IPS DF 6.9 (cell line): Measurements from ENCODE around the gene PID1.

Experiments
- DNase-seq: peaks from one replicate; pipeline ENCODE4 v3.0.0-alpha.2; 2013; ENCODE audit warnings: low read depth, low spot score
- H3K27ac ChIP-seq: one replicate; pipeline ENCODE4 v1.5.1; 2013; ENCODE audit warnings: low read length, control low read depth
- H3K27me3 ChIP-seq: 2 replicates; pipeline ENCODE4 v1.6.1; 2013; ENCODE audit warnings: mild to moderate bottlenecking, low read length; ENCODE audit not compliant: control insufficient read depth, insufficient read depth
- H3K36me3 ChIP-seq: 2 replicates; pipeline ENCODE4 v1.6.1; 2013; ENCODE audit warnings: low read length; ENCODE audit not compliant: control insufficient read depth, insufficient read depth
- H3K4me1 ChIP-seq: 2 replicates; pipeline ENCODE4 v1.6.1; 2013; ENCODE audit warnings: low read length; ENCODE audit not compliant: control insufficient read depth, insufficient read depth
- H3K4me3 ChIP-seq: 2 replicates; pipeline ENCODE4 v1.5.1; 2013; ENCODE audit warnings: mild to moderate bottlenecking, low read length
- H3K9me3 ChIP-seq: 2 replicates; pipeline ENCODE4 v1.6.1; 2013; ENCODE audit warnings: low read length, inconsistent platforms; ENCODE audit not compliant: control insufficient read depth, insufficient read depth
- WGBS: extraction: QIAGEN DNeasy Blood & Tissue Kit; methylation state at CpG from one replicate; pipeline ENCODE4 v1.1.7; 2013; ENCODE audit warnings: mixed read lengths, missing lambda C conversion rate; ENCODE audit not compliant: insufficient read length, insufficient coverage; 5-methylcytosine and 5-hydroxymethylcytosine counted together

Gene PID1

DNA sequence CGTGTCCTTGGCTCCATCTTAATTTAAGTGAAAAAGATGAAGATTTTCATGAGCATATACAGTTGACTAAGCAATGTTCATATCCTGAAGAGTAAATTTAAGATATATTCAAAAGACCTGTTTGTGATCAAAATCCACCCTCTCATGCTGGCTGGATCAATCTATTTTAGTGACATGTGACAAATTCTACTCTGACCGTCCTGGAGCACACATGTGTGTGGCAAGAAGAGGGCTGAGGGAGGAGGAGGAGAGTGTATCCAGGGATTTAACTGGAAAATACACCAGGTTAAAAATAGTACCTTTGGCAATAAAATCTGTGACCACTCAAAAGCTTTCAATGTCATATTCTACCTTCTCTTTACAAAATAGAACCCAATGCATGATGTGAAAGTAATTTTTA, 228.7 kb downstream of the PID1 start:
- Histone ChIP-seq H3K4me3 (no peak overlapping the region), H3K27me3 (no peaks in the 10 kb centered on the region), H3K27ac (no peak overlapping the region), H3K36me3 (no peaks in the 10 kb centered on the region), H3K9me3 (no peaks in the 10 kb centered on the region), H3K4me1 (no peaks in the 10 kb centered on the region)
- no CpG with 5 or more reads among the region's 2 CpGs for WGBS
- no peak for DNase-seq

DNA sequence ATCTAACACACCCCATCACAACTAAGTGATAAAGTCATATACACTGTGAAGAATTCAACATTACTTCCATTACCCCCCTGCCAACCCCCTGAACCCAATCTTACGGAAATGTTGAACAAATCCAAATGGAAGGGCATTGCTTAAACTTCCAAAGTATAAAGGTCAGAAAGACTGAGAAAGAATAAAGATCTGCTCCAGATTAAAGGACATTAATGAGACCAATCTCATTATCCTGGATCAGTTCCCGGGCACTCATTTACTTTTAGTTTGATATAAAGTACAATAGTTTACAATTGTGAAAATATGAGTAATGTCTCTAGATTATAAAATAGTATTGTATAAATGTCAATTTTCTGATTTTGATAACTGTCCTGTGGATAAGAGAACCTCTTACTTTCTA, 229.4 kb downstream of the PID1 start:
- DNase-seq = no peak
- no peak overlapping the region for H3K27ac ChIP-seq
- no peak overlapping the region for H3K4me3 ChIP-seq
- H3K9me3 ChIP-seq = no peaks in the 10 kb centered on the region
- no peaks in the 10 kb centered on the region for H3K4me1 ChIP-seq
- no peaks in the 10 kb centered on the region for H3K27me3 ChIP-seq
- no CpG with 5 or more reads among the region's 2 CpGs for WGBS
- H3K36me3 ChIP-seq = no peaks in the 10 kb centered on the region

DNA sequence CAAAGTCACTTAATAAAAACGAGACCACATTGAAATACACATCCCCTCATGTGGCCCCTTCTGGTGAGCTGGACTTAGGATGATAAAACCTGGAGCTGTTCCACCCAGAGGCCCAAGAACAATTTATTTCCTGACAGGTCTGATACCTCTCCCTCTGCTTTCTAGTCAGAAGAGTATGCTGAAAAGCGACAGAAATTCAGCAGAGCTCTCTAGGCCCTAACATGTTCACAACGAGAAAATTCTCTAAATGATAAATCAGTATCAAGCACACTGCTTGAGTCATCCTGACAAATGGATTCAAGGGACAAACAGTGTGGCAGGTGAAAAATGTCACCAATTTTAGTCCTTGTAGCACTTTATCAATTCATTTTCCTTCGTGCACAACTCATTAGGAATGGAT, 233.5 kb downstream of the PID1 start:
- DNase-seq = no peak
- no CpG with 5 or more reads among the region's 4 CpGs for WGBS

DNA sequence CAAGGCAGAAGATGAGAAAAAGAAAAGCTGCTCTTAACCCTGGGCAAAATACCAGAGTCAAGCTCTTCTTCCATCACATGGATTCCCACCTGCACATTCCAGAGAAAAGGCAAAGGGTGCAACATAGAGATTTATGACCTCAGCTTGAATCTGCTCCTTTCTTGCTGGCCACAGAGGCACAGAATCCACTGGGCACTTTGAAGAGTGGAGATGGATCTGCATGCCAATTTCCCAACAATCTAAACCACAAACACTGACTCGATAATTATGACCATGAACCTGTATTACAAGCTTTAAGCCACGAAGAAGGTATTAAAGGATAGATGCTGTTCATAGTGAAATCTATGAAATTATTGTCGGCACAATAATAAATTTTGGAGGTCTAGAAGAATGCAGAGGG, 237.3 kb downstream of the PID1 start:
- DNase-seq = no peak
- Histone ChIP-seq H3K4me3 (no peak overlapping the region), H3K36me3 (no peaks in the 10 kb centered on the region), H3K27me3 (no peaks in the 10 kb centered on the region), H3K4me1 (no peaks in the 10 kb centered on the region), H3K9me3 (no peaks in the 10 kb centered on the region), H3K27ac (no peak overlapping the region)
- no CpG with 5 or more reads among the region's 3 CpGs for WGBS

More for the DNA sequence above, 233.5 kb downstream of the PID1 start:
- no peaks in the 10 kb centered on the region for H3K27me3 ChIP-seq
- H3K4me1 ChIP-seq = no peaks in the 10 kb centered on the region
- H3K27ac ChIP-seq = no peak overlapping the region
- no peak overlapping the region for H3K4me3 ChIP-seq
- no peaks in the 10 kb centered on the region for H3K36me3 ChIP-seq
- H3K9me3 ChIP-seq = no peaks in the 10 kb centered on the region

DNA sequence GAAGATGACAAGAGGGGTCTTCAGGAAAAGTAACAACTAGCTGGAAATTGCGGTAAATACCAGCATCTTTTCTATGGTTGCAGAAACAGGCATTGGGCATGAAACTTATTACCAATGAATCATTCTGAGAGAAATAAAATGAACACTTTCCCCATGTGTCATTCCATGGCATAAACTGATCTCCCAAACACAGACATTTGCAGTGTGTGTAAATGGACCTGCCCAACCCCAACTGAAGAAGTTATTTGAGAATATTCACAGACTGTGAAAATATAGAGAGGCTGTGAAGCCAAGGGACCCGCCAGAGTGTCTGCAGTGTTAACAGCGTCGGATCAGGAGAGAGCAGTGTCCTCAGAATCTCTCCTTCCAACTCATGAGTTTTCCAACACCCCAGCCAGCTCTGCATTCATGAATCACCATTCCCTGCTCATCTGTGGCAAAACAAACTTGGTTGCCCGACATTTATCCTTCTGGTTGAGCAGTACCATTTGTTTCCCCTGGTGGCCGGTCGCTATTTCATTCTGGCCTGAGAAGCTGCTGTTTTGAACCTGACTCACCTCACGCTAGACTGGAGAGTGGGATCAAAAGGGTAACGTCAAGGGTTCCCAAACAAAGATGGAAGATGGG, 238.4 kb downstream of the PID1 start:
- Histone ChIP-seq H3K9me3 (no peaks in the 10 kb centered on the region), H3K36me3 (no peaks in the 10 kb centered on the region), H3K4me1 (no peaks in the 10 kb centered on the region), H3K27ac (no peak overlapping the region), H3K27me3 (no peaks in the 10 kb centered on the region), H3K4me3 (no peak overlapping the region)
- no peak for DNase-seq
- WGBS = no CpG with 5 or more reads among the region's 9 CpGs

DNA sequence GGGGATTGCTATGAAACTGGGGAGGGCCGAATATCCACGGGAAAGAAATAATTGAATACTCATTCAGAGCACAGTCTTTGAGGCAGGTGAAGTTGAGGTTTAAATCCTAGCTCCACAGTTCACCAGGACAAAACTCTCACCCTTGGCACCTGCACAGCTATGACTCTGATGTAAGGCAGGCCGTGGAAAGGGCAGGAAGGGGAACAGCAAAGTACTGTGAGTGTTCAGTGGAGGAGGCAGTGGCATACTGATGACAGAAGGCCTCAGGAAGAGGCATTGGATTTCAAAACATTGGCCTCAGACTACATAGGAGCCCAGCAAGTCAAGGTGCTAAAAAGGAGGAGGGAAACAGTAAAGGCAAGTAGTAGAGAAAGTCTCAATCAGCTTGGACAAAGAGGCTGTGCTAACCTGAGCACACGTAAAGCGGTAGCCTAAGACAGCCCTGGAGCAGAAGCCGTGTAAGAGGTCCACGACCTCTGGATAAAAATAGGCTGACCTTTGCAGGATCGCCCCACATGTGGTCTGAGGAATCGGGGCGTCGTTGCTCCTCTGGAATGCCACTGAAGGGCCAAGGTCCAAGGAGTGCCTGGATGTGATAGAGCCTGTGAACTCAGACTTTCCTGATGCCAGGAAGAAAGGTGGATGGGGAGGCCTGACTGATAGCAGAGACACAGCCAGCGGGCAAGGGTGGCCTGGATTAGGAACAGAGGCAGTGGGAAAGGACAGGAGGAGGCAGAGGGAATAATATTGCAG, 243.6 kb downstream of the PID1 start:
- Histone ChIP-seq H3K4me3 (no peak overlapping the region), H3K9me3 (no peaks in the 10 kb centered on the region), H3K36me3 (no peaks in the 10 kb centered on the region), H3K27ac (no peak overlapping the region), H3K4me1 (no peaks in the 10 kb centered on the region), H3K27me3 (no peaks in the 10 kb centered on the region; the same call in 1 of the 2 replicates)
- WGBS = no CpG with 5 or more reads among the region's 12 CpGs
- DNase-seq = no peak

DNA sequence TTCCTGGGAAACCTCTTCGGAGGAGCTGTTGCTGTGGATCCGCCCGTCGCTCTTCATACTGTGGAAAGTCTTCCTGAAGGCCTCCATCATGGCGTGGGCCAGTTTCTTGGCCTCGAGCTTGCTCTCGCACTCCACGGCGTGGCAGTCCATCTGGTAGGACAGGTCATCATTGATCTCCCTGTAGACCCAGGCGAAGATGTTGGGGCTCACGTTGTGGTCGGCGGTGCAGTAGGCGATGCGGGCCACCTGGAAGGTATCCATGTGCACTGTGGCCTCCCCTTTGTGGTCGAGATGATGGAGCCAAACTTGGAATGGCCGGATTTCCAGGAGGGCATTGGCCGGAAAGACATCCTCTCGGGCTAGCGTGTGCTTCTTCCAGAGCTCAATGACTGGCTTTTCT, 245.4 kb downstream of the PID1 start:
- no peak overlapping the region for H3K4me3 ChIP-seq
- WGBS = no CpG with 5 or more reads among the region's 20 CpGs
- DNase-seq = no peak
- H3K36me3 ChIP-seq = no peaks in the 10 kb centered on the region
- no peak overlapping the region for H3K27ac ChIP-seq
- no peaks in the 10 kb centered on the region; the same call in 1 of the 2 replicates for H3K27me3 ChIP-seq
- H3K4me1 ChIP-seq = no peaks in the 10 kb centered on the region
- H3K9me3 ChIP-seq = no peaks in the 10 kb centered on the region

DNA sequence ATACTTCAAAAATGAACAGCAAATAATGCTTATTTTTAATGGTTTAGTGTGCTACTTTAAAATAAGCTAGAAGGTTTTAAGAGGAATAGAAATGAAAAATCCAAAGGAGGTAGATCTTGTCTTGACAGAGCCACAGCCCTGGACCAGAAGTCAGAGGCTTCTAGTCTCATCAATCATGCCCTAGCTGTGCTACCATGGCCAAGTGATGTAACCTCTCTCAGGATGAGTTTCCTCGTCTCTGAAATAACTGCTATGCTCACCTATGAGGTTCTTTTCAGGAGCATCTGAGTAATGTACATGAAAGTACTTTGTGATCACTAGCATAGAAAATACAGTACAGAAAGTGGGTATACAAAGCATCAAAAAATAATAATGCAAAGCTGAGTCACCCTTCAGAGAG, 248.4 kb downstream of the PID1 start:
- H3K27ac ChIP-seq = no peak overlapping the region
- WGBS = no CpG with 5 or more reads among the region's 1 CpG
- no peaks in the 10 kb centered on the region for H3K4me1 ChIP-seq
- H3K9me3 ChIP-seq = no peaks in the 10 kb centered on the region
- no peak for DNase-seq
- H3K36me3 ChIP-seq = no peaks in the 10 kb centered on the region
- no peaks in the 10 kb centered on the region; the same call in 1 of the 2 replicates for H3K27me3 ChIP-seq
- H3K4me3 ChIP-seq = no peak overlapping the region

DNA sequence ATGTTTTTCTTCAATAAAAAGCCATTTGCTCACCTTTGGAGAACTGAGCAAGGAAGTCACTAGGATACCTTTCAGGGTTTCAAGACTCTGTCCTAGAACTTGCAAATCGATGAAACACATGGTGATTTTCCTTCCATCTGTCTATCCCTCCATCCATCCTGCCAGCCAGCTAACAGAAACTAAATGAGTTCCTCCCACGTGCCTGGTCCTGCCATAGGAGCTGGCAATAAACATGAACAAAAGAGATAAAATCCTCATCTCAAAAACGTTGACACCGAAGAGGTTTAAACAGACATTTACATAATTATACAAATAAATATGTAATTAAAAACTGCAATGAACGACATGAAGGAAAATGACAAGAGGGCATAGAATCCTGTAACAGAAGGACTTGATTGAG, 249.0 kb downstream of the PID1 start:
- Histone ChIP-seq H3K9me3 (no peaks in the 10 kb centered on the region), H3K36me3 (no peaks in the 10 kb centered on the region), H3K27me3 (no peaks in the 10 kb centered on the region; the same call in 1 of the 2 replicates), H3K4me3 (no peak overlapping the region), H3K27ac (no peak overlapping the region), H3K4me1 (no peaks in the 10 kb centered on the region)
- no peak for DNase-seq
- no CpG with 5 or more reads among the region's 5 CpGs for WGBS

DNA sequence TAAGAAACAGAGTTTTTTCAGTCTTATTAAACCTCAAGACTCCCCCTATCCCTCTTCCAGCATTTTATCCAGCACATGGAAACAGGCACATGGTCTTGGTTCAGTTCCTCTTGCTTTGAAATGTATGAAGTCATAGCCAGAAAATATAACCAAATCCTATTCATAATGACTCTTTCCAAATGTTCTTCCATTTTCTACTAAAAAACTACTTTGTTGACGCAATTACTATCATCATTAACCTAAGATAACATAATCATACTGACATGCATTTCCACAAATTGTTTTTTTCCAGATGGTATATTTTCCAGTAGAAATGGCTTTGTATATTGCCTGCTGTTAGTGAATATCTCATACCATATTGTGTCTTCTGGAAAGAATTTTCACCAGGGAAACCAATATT, 261.3 kb downstream of the PID1 start:
- 100% methylated on average over 1 of the region's 1 CpG for WGBS
- Histone ChIP-seq H3K27ac (no peak overlapping the region), H3K4me1 (no peaks in the 10 kb centered on the region), H3K27me3 (no peaks in the 10 kb centered on the region), H3K4me3 (no peak overlapping the region), H3K36me3 (no peaks in the 10 kb centered on the region), H3K9me3 (no peaks in the 10 kb centered on the region)
- DNase-seq = no peak

DNA sequence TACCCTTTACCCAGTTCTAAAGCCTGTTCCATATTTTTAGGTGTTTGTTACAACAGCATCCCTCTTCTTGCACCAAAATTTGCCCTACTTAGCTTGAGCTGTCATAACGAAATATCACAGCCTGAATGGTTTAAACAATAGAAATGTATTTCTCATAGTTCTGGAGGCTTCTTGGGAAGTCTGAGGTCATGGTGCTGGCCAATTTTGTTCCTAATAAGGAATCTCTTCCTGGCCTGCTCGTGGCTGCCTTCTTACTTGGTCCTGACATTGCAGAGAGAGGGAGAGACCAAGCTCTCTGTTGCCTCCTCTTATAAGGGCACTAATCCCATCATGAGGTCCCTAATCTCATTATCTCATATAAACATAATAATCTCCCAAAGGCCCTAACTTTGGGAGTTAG, 267.8 kb downstream of the PID1 start:
- Histone ChIP-seq H3K4me1 (no peaks in the 10 kb centered on the region), H3K27ac (no peak overlapping the region), H3K27me3 (no peaks in the 10 kb centered on the region), H3K36me3 (no peaks in the 10 kb centered on the region), H3K9me3 (no peaks in the 10 kb centered on the region), H3K4me3 (no peak overlapping the region)
- WGBS = no CpG with 5 or more reads among the region's 2 CpGs
- DNase-seq = no peak
